OCI-LY3 (cell line): ENCODE results near the gene PCSK6.

Experiments
- CTCF ChIP-seq: fragments of 200-600, 300-600 bp; sonication (generic); IDR thresholded peaks from 2 replicates; pipeline ENCODE4 v1.5.1; 2014; ENCODE audit warnings: antibody characterized with exemption, low read length, low read depth
- EZH2phosphoT487 ChIP-seq: fragments of 200-600 bp; shearing (Covaris generic); IDR thresholded peaks from 2 replicates; pipeline ENCODE4 v1.6.1; 2018; ENCODE audit warnings: antibody characterized with exemption, mixed run types, low read depth

- no peak for TF ChIP-seq CTCF
- TF ChIP-seq EZH2phosphoT487: no peak
Observed at GRCh38 chr15:101526442-101526841, 36.9 kb upstream of the PCSK6 start.
